Ascending aorta (tissue), 2 donors: ENCODE measurements around the gene PSMD2. TPM values are rescaled to one million over a fixed set of nuclear protein-coding genes. Genes with fewer than 3 reads are reported as not detected.

Experiments
- DNase-seq, 2 donors: peaks; one replicate each; pipeline ENCODE4 v3.0.0-alpha.2; 2019; ENCODE audit warnings: low spot score in 2 of 2
- H3K27ac ChIP-seq, 2 donors: fragments of 200-600 bp; sonication (generic); one replicate each; pipeline ENCODE4 v1.5.1; 2016 to 2017; ENCODE audit warnings: mild to moderate bottlenecking in 1 of 2
- H3K27me3 ChIP-seq: fragments of 200-600 bp; sonication (generic); one replicate; pipeline ENCODE4 v1.5.1; 2017
- H3K36me3 ChIP-seq, 2 donors: fragments of 200-600 bp; sonication (generic); one replicate each; pipeline ENCODE4 v1.5.1; 2016
- H3K4me1 ChIP-seq, 2 donors: fragments of 200-600 bp; sonication (generic); one replicate each; pipeline ENCODE4 v1.5.1; 2016 to 2017; ENCODE audit warnings: mild to moderate bottlenecking in 1 of 2
- H3K4me3 ChIP-seq, 2 donors: fragments of 200-600 bp; sonication (generic); one replicate each; pipeline ENCODE4 v1.5.1; 2016 to 2017; ENCODE audit warnings: mild to moderate bottlenecking in 1 of 2
- H3K9me3 ChIP-seq, 2 donors: fragments of 200-600 bp; sonication (generic); one replicate each; pipeline ENCODE4 v1.5.1; 2016
- CTCF ChIP-seq, 3 experiments: fragments of 200-600 bp in 2 of 3; fragments of 450-650 bp in 1 of 3; sonication (generic) in 2 of 3; IDR thresholded peaks; one replicate each; pipeline ENCODE4 v1.5.1; 2016 to 2019; ENCODE audit warnings: antibody characterized with exemption in 3 of 3, mild to moderate bottlenecking in 1 of 3, moderate library complexity in 1 of 3
- intact Hi-C: fragments of 100-400 bp; cut with DNase I; formaldehyde crosslinking; loops from one replicate; pipeline ENCODE4 v1.15.1; 2023
- total RNA-seq: library from RNA; depleted of rRNA; stranded (reverse); fragments of >200 nt; gene quantifications from one replicate; pipeline ENCODE4 v1.1.0, GENCODE V29; 2016

PSMD2 gene
- total RNA-seq, 1 donor from 2014 or later, result 151 TPM

GRCh38 chr3:184275961-184276910 is 22.8 kb upstream of the PSMD2 start, which contains the start of gene ECE2:
Gene ECE2 (plus strand): TSS chr3:184276022. CDS start chr3:184276154, 132 bp downstream.
- Histone ChIP-seq H3K9me3 (no peaks in the 10 kb centered on the region), H3K27me3 (peaks cover 13% of the 10 kb centered on the region), H3K36me3 (no peaks in the 10 kb centered on the region), H3K4me1 (no peaks in the 10 kb centered on the region), H3K27ac (no peak within 1 kb of the TSS), H3K4me3 (peak within 1 kb of the TSS in 1 of 2 donors; percentile 33)
- intact Hi-C loops, result no loop called here
- TF ChIP-seq CTCF (IDR thresholded peaks at IDR 0.05), result no peak
- DNase-seq, result no peak

- Histone ChIP-seq H3K36me3 (no peaks in the 10 kb centered on the region), H3K4me1 (no peaks in the 10 kb centered on the region), H3K4me3 (no peak overlapping the region), H3K27me3 (peaks cover 13% of the 10 kb centered on the region), H3K9me3 (no peaks in the 10 kb centered on the region), H3K27ac (no peak overlapping the region)
- TF ChIP-seq CTCF (IDR thresholded peaks at IDR 0.05), result no peak
- DNase-seq, result no peak
- intact Hi-C loops, result no loop called here
These were observed 21.7 kb upstream of the PSMD2 start for GRCh38 chr3:184277366-184277765.

GRCh38 chr3:184282941-184283340 is 16.1 kb upstream of the PSMD2 start:
- H3K27ac ChIP-seq, result no peak overlapping the region
- intact Hi-C loops, result no loop called here
- H3K9me3 ChIP-seq, result no peaks in the 10 kb centered on the region
- DNase-seq, result no peak
- no peak for TF ChIP-seq CTCF (IDR thresholded peaks at IDR 0.05)
- no peaks in the 10 kb centered on the region for H3K27me3 ChIP-seq
- H3K4me3 ChIP-seq, result no peak overlapping the region
- no peaks in the 10 kb centered on the region for H3K4me1 ChIP-seq
- no peaks in the 10 kb centered on the region for H3K36me3 ChIP-seq

- no peaks in the 10 kb centered on the region for H3K27me3 ChIP-seq
- no peak overlapping the region for H3K27ac ChIP-seq
- no peaks in the 10 kb centered on the region for H3K36me3 ChIP-seq
- H3K4me3 ChIP-seq, result no peak overlapping the region
- no peak for TF ChIP-seq CTCF (IDR thresholded peaks at IDR 0.05)
- no peaks in the 10 kb centered on the region for H3K4me1 ChIP-seq
- H3K9me3 ChIP-seq, result no peaks in the 10 kb centered on the region
- intact Hi-C loops, result no loop called here
- no peak for DNase-seq
These were observed 15.4 kb upstream of the PSMD2 start for GRCh38 chr3:184283681-184284080.

GRCh38 chr3:184284696-184285095 is 14.3 kb upstream of the PSMD2 start:
- Histone ChIP-seq H3K4me3 (no peak overlapping the region), H3K27ac (no peak overlapping the region), H3K9me3 (no peaks in the 10 kb centered on the region), H3K36me3 (no peaks in the 10 kb centered on the region), H3K4me1 (no peaks in the 10 kb centered on the region), H3K27me3 (no peaks in the 10 kb centered on the region)
- TF ChIP-seq CTCF (IDR thresholded peaks at IDR 0.05), result no peak
- DNase-seq, result no peak
- intact Hi-C loops, result loop anchor here (5.0 kb wide), 1 partner anchor 258 kb away; no protein-coding TSS in a partner anchor
